WI38 (cell line): ENCODE data around the gene GPATCH4.
"Not testable (repeated sequence)": the region's sequence is repeated elsewhere in the genome, so short reads cannot be mapped to it uniquely, and the experiment has no call there.

Experiments
- H3K4me3 ChIP-seq: 2 replicates; pipeline ENCODE4 v1.5.1; 2011; ENCODE audit warnings: low read depth, mild to moderate bottlenecking, control low read depth, low read length
- CTCF ChIP-seq: IDR thresholded peaks from 2 replicates; pipeline ENCODE4 v1.5.1; 2012; ENCODE audit warnings: low read depth, mild to moderate bottlenecking, control low read depth, low read length

GPATCH4 gene

GRCh38 chr1:156618853-156619581 is 17.7 kb upstream of the GPATCH4 start, which contains the start of gene HAPLN2:
Gene HAPLN2 (plus strand): TSS chr1:156619415. CDS start chr1:156623491, 4,076 bp downstream.
- peak; percentile 31 for TF ChIP-seq CTCF
- H3K4me3 ChIP-seq, result no peak within 1 kb of the TSS

- no peak for TF ChIP-seq CTCF
- no peak overlapping the region for H3K4me3 ChIP-seq
Measured at GRCh38 chr1:156616463-156616862, 15.2 kb upstream of the GPATCH4 start.

GRCh38 chr1:156615946-156616345 is 14.7 kb upstream of the GPATCH4 start:
- no peak overlapping the region for H3K4me3 ChIP-seq
- no peak for TF ChIP-seq CTCF

GRCh38 chr1:156612666-156613065 is 11.4 kb upstream of the GPATCH4 start:
- no peak for TF ChIP-seq CTCF
- H3K4me3 ChIP-seq, result no peak overlapping the region

- not testable (repeated sequence) for H3K4me3 ChIP-seq
Measured at GRCh38 chr1:156610072-156610471, 8.8 kb upstream of the GPATCH4 start.

- TF ChIP-seq CTCF, result peak; percentile 63; the same call in 1 of the 2 replicates
- no peak overlapping the region for H3K4me3 ChIP-seq
Measured at GRCh38 chr1:156608981-156609380, 7.7 kb upstream of the GPATCH4 start.

GRCh38 chr1:156608036-156608674 is 6.9 kb upstream of the GPATCH4 start:
- peak; percentile 74 for TF ChIP-seq CTCF
- H3K4me3 ChIP-seq, result no peak overlapping the region

- H3K4me3 ChIP-seq, result not testable (repeated sequence)
Measured at GRCh38 chr1:156607344-156607743, 6.1 kb upstream of the GPATCH4 start.
